CD4-positive, alpha-beta T cell treated with Interleukin-17A for 4 hours (primary cell): ENCODE results near the gene GUCY2C.

Experiments used
- DNase-seq: peaks from one replicate; pipeline ENCODE4 v3.0.0-alpha.2; 2020; ENCODE audit warnings: mixed read lengths

The GUCY2C gene

DNA sequence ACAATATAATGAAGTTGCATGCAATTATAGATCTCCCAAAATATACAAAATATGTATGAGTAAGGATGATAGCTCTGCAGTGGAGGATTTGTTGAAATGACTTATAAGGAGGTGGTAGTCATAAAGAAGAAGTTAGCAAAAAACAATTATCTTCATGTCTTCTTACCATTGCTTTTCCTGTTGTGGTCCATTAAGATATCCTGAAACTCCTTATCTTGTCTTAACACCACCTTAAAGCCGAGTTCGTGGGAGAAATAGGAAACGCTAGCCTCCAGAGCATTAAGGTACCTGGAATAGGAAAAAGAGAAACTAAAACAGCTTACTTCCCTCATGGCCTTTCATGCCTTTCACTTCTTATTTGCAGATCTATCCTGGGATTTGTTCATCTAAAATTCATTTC, 15.2 kb downstream of the GUCY2C start:
- DNase-seq: no peak

DNA sequence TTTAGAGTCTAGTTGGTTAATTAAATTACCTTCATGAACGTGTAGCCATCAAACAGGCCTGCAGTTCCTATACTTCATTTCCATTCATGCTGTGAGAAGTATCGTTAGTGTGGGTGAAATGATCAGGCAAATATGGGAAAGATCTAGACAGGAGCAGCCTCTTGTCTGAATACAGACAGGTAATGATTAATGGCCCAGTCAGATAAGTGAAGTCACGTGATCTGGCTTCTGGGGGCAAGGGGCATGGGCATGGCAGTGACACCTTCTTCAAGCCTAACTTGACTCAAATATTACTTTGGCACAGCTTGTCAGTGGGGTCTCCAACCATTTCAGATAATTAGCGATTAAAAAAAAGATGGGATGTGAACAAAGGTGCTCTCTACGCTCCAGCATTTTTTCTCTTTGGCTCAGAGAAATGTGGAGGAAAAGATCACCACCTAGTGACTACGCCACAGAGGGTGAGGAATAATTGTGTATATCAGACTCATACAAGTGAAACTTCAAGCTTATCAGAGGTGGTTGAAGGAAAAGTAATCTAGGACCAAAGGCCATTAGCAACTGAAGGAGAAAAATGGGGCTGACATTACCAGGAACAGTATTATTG, 17.8 kb downstream of the GUCY2C start:
- DNase-seq: no peak

- DNase-seq: no peak
These were observed 27.8 kb downstream of the GUCY2C start for GRCh38 chr12:14668591-14668990.

- DNase-seq: no peak
These were observed 30.7 kb downstream of the GUCY2C start for GRCh38 chr12:14665354-14666348.

DNA sequence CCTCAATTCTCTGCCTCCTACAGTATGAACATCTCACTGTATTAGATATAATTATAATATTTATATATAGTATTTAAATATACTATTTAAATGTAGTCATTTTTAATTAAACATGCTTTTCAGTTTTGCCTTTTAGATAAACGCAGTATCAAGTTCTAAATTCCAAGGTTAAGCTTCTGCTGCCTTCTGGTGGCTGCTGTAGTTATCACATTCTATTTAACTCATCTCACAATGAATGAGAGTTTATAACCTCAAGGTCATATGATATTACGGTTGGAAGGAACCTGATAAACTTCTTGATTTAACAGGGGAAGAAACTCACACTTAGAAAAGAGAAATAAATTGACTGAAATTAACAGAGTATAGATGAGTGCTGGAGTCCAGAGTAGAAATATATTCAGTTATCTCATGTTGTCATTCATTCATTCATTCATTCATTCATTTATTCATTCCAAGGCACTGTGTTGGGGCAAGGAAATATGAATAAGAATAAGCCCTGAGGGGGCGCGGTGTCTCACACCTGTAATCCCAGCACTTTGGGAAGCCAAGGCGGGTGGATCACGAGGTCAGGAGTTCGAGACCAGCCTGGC, 31.9 kb downstream of the GUCY2C start:
- peak; percentile 56 for DNase-seq

- DNase-seq: no peak
These were observed 33.4 kb downstream of the GUCY2C start for GRCh38 chr12:14663002-14663401.

DNA sequence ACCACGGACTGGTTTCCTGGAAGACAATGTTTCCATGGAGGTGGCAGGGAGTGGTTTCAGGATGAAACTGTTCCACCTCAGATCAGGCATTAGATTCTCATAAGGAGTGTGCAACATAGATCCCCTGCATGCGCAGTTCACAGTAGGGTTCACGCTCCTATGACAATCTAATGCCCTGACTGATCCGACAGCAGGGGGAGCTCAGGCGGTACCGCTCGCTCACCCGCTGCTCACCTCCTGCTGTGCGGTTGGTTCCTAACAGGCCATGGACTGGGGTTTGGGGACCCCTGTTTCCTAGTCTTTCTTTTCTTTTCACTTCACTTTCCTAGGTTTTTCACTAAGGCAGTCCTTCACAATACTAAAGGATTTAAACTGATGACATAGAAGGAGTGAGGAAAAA, 39.6 kb downstream of the GUCY2C start:
- no peak for DNase-seq

GRCh38 chr12:14655284-14655683, 41.1 kb downstream of the GUCY2C start:
- DNase-seq: no peak

- DNase-seq: no peak
These were observed 41.6 kb downstream of the GUCY2C start for GRCh38 chr12:14654842-14655241.

- DNase-seq: no peak
These were observed 42.0 kb downstream of the GUCY2C start for GRCh38 chr12:14654416-14654815.

DNA sequence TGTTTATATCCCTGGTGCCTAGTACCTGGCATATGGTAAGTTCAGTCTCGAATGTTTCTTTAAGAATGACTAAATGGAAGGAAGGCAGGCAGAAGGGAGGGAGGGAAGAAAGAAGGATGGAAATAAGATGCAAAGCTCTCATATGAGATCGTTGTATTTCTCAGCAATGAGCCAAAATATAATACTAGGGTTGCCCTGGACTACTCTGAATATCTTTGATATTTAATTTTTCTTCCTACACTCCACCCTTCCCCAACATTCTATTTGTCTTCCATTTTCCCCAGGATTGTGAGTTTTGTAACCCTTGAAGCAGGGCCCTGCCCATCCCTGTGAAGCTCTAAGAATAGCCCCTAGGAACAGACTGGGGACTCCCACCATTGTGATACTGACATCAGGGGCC, 43.9 kb downstream of the GUCY2C start:
- DNase-seq: no peak

DNA sequence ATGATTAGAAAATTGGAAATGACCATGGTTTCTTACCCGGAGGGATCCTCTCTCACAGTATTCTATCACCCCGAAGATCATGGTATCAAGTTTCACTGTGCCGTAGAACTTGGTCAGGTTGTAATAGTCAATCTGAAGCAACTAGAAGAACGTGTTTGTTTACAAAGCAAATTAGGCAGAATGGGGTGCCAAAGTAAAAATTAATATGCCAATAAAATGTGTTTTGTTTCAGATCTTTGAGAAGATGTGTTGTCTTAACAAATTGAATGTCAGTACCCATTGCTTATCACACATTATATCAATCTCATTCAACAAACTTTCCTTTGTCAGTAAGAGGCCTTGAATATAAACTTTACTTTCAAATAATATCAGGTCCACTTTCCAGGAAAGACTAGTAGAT, 45.0 kb downstream of the GUCY2C start:
- no peak for DNase-seq

DNA sequence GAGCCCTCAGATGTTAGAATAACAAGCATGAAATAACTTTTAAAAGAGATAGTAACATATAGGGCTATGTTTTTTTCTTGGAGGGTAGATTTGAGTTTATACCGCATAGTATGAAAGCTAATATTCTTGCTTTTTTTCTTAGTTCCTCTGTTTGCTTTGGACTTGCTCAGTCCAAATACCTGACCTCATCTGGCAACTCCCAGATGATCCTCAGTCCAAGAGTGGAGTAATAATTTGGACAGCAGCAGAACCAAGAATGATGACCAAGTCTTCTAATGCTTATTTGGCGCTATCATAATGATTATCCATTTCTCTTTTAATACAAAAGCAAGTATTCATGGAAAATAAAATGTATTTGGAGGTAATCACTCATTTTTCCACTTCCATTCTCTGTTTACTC, 45.6 kb downstream of the GUCY2C start:
- no peak for DNase-seq

GRCh38 chr12:14647028-14647750, 49.2 kb downstream of the GUCY2C start:
- DNase-seq: no peak

DNA sequence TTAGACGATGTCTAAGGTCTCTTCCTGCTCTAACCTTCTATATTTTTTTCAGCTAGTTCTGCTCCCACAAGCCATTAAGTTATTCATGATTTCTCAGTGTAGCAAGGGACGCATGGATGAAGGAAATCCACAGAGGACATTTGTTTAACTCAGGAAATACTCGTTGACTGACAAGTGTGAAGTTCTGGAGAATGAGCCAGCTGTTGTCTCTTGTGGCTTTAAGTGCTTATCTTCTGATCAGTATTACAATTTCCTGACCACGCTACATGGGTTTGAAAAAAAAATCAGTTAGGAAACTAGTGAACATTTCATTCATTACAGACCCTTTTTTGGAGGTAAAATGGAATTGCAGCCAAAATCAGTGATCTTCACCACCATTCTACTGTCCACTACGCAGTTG, 53.1 kb downstream of the GUCY2C start:
- peak; percentile 7 for DNase-seq

GRCh38 chr12:14638066-14638465, 58.3 kb downstream of the GUCY2C start:
- DNase-seq: no peak

GRCh38 chr12:14635776-14636175, 60.6 kb downstream of the GUCY2C start:
- no peak for DNase-seq

- DNase-seq: no peak
These were observed 65.6 kb downstream of the GUCY2C start for GRCh38 chr12:14630793-14631192.

DNA sequence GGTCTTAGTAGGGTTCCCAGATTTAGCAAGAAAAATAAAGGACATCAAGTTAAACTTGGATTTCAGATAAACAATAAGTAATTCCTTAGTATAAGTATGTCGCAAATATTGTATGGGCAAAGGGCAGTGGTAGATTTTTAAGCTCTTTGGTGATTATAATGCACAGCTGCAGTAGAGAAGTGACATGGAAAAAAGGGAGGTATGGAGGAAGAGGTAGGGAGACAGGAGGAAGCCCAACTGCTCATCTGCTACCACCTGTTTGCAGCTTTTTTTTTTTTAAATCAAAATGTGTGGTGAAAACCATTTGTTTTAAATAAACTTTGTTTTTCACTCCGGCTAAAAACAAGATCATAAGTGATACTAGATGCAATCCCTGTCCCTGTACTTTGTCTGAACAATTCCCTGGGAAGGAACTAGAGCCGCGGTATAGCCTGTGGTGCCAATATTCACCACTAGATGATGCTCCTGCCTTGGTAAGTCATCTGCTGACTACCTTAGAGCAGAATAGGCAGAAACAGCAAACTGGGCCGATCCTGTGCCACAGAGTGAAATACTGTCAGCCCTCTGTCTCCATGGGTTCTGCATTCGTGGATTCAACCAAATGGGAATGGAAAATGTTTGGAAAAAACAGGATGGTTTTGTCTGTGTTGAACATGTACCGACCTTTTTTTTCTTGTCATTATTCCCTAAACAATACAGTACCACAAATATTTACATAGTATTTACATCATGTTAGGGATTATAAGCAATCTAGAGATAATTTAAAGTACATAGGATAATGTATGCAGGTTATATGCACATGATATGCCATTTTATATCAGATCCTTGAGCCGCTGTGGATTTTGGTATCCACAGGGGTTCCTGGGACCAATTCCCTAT, 66.3 kb downstream of the GUCY2C start:
- DNase-seq: peak; percentile 69

GRCh38 chr12:14628771-14629170, 67.6 kb downstream of the GUCY2C start:
- no peak for DNase-seq

GRCh38 chr12:14621826-14622225, 74.6 kb downstream of the GUCY2C start:
- DNase-seq: no peak
